SK-N-SH (cell line): ENCODE results near the gene NCOR2.

ENCODE experiments used
- CHD2 ChIP-seq: fragments of 150-350 bp; IDR thresholded peaks from 2 replicates; pipeline ENCODE4 v1.6.1; 2018; ENCODE audit warnings: low read length; ENCODE audit not compliant: partially characterized antibody
- EP300 ChIP-seq, 2 experiments: IDR thresholded peaks; 2 replicates each; pipeline versions ENCODE4 v1.4.0 to v1.6.1; 2012; ENCODE audit warnings: borderline replicate concordance in 1 of 2, low read depth in 1 of 2, low read length in 1 of 2
- EZH2phosphoT487 ChIP-seq: fragments of 200-600 bp; sonication (generic); IDR thresholded peaks from 2 replicates; pipeline ENCODE4 v1.6.1; 2017; ENCODE audit warnings: low read depth, mixed run types, mild to moderate bottlenecking, antibody characterized with exemption, moderate library complexity, borderline replicate concordance
- FOXM1 ChIP-seq: IDR thresholded peaks from 2 replicates; pipeline ENCODE4 v1.4.0; 2012; ENCODE audit warnings: low read depth, mild to moderate bottlenecking
- MXI1 ChIP-seq: IDR thresholded peaks from 2 replicates; pipeline ENCODE4 v1.6.1; 2012; ENCODE audit warnings: mild to moderate bottlenecking, low read depth, low read length, improper control_type of control experiment
- NFIC ChIP-seq: IDR thresholded peaks from 2 replicates; pipeline ENCODE4 v1.4.0; 2012; ENCODE audit warnings: borderline replicate concordance
- NRF1 ChIP-seq: IDR thresholded peaks from 2 replicates; pipeline ENCODE4 v1.6.1; 2012; ENCODE audit warnings: low read depth, mild to moderate bottlenecking, low read length
- POLR2AphosphoS5 ChIP-seq: IDR thresholded peaks from 2 replicates; pipeline ENCODE4 v1.6.1; 2012; ENCODE audit warnings: low read depth, low read length
- RAD21 ChIP-seq: IDR thresholded peaks from 2 replicates; pipeline ENCODE4 v1.6.1; 2012; ENCODE audit warnings: mild to moderate bottlenecking, low read length
- YY1 ChIP-seq: IDR thresholded peaks from 2 replicates; pipeline ENCODE4 v1.4.0; 2012; ENCODE audit warnings: low read depth, mild to moderate bottlenecking
- TF ChIP-seq, protein P1 (sequence below): IDR thresholded peaks from 2 replicates; pipeline ENCODE4 v1.6.1; 2012; ENCODE audit warnings: mild to moderate bottlenecking, low read depth, low read length, moderate library complexity
- TF ChIP-seq, protein P2 (sequence below): fragments of 200-600 bp; sonication (generic); IDR thresholded peaks from 2 replicates; pipeline ENCODE4 v1.6.1; 2017; ENCODE audit warnings: antibody characterized with exemption, mild to moderate bottlenecking, moderate library complexity
- TF ChIP-seq, protein P3 (sequence below): fragments of 150-350 bp; IDR thresholded peaks from 2 replicates; pipeline ENCODE4 v1.6.1; 2017; ENCODE audit warnings: antibody characterized with exemption, low read length, low read depth, borderline replicate concordance

DNA sequence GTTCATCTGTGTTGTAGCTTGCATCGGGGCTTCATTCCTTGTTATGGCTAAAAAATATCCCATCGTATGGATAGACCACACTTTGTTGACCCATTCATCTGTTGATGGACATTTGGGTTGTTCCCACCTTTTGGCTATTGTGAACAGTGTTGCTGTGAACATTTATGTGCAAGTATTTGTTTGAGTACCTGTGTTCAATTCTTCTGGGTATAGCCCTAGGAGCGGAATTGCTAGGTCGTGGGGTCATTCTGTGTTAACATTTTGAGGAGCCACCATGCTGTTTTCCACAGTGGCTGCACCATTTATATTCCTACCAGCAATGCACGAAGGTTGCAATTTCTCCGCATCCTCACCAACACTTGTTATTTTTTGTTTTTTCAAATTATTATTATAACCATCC is 23.0 kb upstream of the NCOR2 start:
- TF ChIP-seq, protein P1, sequence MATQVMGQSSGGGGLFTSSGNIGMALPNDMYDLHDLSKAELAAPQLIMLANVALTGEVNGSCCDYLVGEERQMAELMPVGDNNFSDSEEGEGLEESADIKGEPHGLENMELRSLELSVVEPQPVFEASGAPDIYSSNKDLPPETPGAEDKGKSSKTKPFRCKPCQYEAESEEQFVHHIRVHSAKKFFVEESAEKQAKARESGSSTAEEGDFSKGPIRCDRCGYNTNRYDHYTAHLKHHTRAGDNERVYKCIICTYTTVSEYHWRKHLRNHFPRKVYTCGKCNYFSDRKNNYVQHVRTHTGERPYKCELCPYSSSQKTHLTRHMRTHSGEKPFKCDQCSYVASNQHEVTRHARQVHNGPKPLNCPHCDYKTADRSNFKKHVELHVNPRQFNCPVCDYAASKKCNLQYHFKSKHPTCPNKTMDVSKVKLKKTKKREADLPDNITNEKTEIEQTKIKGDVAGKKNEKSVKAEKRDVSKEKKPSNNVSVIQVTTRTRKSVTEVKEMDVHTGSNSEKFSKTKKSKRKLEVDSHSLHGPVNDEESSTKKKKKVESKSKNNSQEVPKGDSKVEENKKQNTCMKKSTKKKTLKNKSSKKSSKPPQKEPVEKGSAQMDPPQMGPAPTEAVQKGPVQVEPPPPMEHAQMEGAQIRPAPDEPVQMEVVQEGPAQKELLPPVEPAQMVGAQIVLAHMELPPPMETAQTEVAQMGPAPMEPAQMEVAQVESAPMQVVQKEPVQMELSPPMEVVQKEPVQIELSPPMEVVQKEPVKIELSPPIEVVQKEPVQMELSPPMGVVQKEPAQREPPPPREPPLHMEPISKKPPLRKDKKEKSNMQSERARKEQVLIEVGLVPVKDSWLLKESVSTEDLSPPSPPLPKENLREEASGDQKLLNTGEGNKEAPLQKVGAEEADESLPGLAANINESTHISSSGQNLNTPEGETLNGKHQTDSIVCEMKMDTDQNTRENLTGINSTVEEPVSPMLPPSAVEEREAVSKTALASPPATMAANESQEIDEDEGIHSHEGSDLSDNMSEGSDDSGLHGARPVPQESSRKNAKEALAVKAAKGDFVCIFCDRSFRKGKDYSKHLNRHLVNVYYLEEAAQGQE: no peak
- TF ChIP-seq YY1 (no peak), EZH2phosphoT487 (no peak), POLR2AphosphoS5 (no peak), FOXM1 (no peak), NRF1 (no peak), RAD21 (no peak), NFIC (no peak), EP300 (IDR thresholded peaks at IDR 0.05; ENCODE audit: borderline replicate concordance in 1 of 2, low read depth in 1 of 2, low read length in 1 of 2) (no peak), MXI1 (no peak), CHD2 (no peak)
- TF ChIP-seq, protein P2, sequence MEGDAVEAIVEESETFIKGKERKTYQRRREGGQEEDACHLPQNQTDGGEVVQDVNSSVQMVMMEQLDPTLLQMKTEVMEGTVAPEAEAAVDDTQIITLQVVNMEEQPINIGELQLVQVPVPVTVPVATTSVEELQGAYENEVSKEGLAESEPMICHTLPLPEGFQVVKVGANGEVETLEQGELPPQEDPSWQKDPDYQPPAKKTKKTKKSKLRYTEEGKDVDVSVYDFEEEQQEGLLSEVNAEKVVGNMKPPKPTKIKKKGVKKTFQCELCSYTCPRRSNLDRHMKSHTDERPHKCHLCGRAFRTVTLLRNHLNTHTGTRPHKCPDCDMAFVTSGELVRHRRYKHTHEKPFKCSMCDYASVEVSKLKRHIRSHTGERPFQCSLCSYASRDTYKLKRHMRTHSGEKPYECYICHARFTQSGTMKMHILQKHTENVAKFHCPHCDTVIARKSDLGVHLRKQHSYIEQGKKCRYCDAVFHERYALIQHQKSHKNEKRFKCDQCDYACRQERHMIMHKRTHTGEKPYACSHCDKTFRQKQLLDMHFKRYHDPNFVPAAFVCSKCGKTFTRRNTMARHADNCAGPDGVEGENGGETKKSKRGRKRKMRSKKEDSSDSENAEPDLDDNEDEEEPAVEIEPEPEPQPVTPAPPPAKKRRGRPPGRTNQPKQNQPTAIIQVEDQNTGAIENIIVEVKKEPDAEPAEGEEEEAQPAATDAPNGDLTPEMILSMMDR: no peak
- TF ChIP-seq, protein P3, sequence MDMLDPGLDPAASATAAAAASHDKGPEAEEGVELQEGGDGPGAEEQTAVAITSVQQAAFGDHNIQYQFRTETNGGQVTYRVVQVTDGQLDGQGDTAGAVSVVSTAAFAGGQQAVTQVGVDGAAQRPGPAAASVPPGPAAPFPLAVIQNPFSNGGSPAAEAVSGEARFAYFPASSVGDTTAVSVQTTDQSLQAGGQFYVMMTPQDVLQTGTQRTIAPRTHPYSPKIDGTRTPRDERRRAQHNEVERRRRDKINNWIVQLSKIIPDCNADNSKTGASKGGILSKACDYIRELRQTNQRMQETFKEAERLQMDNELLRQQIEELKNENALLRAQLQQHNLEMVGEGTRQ: no peak
